Astrocyte of the cerebellum (primary cell): Measurements from ENCODE around the gene SRMS.

ENCODE experiments used
- DNase-seq: peaks from one replicate; pipeline ENCODE4 v3.0.0-alpha.2; 2011; ENCODE audit warnings: low read depth
- H3K4me3 ChIP-seq: 2 replicates; pipeline ENCODE4 v1.5.1; 2011; ENCODE audit warnings: mild to moderate bottlenecking, low read depth, low read length, moderate library complexity
- CTCF ChIP-seq: IDR thresholded peaks from 2 replicates; pipeline ENCODE4 v1.5.1; 2012; ENCODE audit warnings: low read length, low read depth, moderate library complexity, mild to moderate bottlenecking; ENCODE audit errors: missing control alignments
- in situ Hi-C: cut with HindIII; loops from 2 replicates; pipeline ENCODE4 v1.10.0; 2017; ENCODE audit warnings: low sequenced_read_pairs

The SRMS gene

GRCh38 chr20:63525185-63525584, 22.4 kb downstream of the SRMS start:
- DNase-seq = no peak
- no peak overlapping the region for H3K4me3 ChIP-seq
- no peak for TF ChIP-seq CTCF
- in situ Hi-C loops = no loop called here

GRCh38 chr20:63522981-63523611, 24.5 kb downstream of the SRMS start:
- no peak for DNase-seq
- no peak for TF ChIP-seq CTCF
- no peak overlapping the region for H3K4me3 ChIP-seq
- in situ Hi-C loops = no loop called here

- no peak for DNase-seq
- no peak for TF ChIP-seq CTCF
- peak overlapping the region; percentile 83 for H3K4me3 ChIP-seq
- in situ Hi-C loops = no loop called here
These were observed 25.3 kb downstream of the SRMS start for GRCh38 chr20:63522091-63522868.

- TF ChIP-seq CTCF = no peak
- no peak for DNase-seq
- peak overlapping the region; percentile 83 for H3K4me3 ChIP-seq
- in situ Hi-C loops = no loop called here
These were observed 25.9 kb downstream of the SRMS start for GRCh38 chr20:63521602-63522001.

GRCh38 chr20:63520934-63521601, 26.5 kb downstream of the SRMS start:
- peak overlapping the region; percentile 83 for H3K4me3 ChIP-seq
- in situ Hi-C loops = no loop called here
- no peak for DNase-seq
- no peak for TF ChIP-seq CTCF

- DNase-seq = peak; percentile 31
- in situ Hi-C loops = no loop called here
- peak within 1 kb of the TSS; percentile 83 for H3K4me3 ChIP-seq
- no peak for TF ChIP-seq CTCF
These were observed 27.0 kb downstream of the SRMS start, which contains the start of gene PPDPF for GRCh38 chr20:63520504-63520933. PPDPF (plus strand) TSS chr20:63520765; CDS start chr20:63521309, 544 bp downstream.
